NCI-H1694 (cell line): ENCODE data around the gene OXCT1.
"Not testable (repeated sequence)": the region's sequence is repeated elsewhere in the genome, so short reads cannot be mapped to it uniquely, and the experiment has no call there.

Experiments
- DNase-seq: peaks from one replicate; lab custom pipeline; 2025; lab: John Stamatoyannopoulos, UW

OXCT1 gene

DNA sequence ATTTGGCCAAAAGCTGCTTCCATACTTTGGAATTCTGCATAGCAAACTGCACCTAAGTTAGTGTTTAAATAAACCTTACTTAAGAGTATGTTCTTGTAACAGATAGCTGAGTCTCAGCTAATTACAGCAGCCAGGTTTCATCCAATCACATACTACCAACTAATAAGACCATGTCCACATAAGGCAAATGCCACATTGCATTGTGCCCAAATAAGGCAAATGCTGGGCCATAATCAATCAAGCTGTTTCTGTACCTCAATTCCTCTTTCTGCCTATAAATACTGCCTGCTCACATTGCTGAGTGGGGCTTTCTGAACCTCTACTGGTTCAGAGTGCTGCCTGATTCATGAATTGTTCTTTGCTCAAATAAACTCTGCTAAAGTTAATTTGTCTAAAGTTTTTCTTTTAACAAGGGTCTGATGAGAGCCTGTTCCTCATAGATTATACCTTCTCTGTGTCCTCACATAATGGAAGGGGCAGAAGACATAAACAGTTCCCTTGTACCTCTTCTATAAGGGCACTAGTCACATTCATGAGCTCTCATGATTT is 4.4 kb upstream of the OXCT1 start:
- no peak for DNase-seq

- DNase-seq: no peak
These were observed 1.6 kb upstream of the OXCT1 start for GRCh38 chr5:41871852-41872251.

DNA sequence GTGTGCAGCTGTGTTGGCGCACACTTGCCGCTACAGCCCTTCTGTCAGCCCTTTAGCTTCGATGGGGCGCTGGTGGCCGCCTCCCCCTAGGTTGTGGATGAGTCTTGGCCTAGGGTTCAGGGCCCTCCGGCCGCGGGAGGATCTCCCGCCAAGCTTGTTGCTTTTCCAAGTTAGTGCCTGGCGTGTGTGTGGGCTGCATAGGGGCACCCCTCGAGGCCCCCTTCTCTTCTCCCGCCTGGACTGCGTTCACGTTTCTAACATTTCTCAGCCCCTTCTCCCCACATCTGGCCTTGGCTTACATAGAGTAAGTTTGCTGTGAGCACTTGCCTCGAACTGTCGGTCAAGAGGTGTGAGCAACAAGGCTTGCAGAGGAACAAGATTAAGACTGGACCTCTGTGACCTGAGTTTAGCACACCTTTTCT is 413 bp upstream of the OXCT1 start:
- DNase-seq: no peak

GRCh38 chr5:41869151-41869723 is 988 bp downstream of the OXCT1 start:
- DNase-seq: no peak

- no peak for DNase-seq
These were observed 6.2 kb downstream of the OXCT1 start for GRCh38 chr5:41863871-41864486.

GRCh38 chr5:41858890-41859289 is 11.3 kb downstream of the OXCT1 start:
- no peak for DNase-seq

DNA sequence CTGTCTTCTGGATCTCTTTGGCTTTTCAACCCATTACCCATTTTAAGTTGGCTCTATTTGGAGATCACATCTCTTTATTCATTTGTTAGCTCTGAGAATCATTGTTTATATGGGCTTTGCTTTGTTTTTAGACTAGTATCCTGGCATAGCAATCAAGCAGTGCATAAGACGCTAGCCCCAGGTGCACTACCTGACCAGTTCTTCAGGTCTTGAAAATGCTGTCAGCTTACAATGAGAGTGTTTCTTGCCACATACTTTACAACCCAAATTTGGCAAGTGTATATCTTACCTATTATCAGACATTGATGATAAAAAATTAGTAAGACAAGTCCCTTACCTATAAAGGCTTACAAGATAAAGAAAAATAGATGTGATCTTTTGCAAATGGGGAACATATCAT is 12.2 kb downstream of the OXCT1 start:
- DNase-seq: no peak

DNA sequence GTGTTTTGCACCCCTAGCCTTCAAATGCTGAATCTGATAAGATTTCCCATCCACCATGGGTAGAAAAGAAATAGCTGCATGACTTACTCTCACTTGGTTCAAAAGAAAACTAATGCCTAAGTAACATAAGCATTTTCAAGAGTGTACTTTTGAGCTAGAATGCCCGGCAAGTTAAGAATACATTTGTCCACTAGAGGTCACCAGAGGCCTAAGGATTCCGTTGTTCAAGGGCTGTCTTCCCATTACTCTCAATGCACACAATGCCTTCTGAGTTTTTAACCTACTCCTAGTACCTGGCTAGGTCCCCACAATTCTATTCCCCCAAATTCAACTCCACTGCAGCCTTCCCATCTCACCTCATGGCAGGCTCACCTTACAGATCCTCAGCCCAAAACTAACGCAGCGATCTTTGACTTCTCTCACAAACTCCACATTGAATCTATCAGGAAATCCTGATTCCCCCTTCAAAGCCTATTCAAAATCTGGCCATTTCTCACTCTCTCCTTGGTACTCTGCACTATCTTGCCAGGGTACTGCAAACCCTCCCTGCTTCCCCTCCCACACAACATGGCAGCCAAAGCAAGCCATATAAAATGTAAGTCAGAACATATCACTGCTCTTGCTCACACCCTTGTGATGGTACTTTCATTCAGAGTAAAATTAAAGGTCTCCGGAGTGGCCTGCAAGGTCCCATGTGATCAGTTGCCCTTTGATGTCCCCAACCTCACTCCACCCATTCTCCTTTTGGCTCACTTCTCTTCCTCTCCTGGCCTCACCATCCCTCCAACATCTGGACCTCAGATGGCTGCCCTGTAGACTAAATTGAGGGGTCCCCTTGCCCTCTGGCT is 13.4 kb downstream of the OXCT1 start:
- DNase-seq: peak; percentile 79

- DNase-seq: no peak
These were observed 17.9 kb downstream of the OXCT1 start for GRCh38 chr5:41852293-41852692.

- no peak for DNase-seq
These were observed 19.1 kb downstream of the OXCT1 start for GRCh38 chr5:41851116-41851515.

GRCh38 chr5:41848983-41849382 is 21.2 kb downstream of the OXCT1 start:
- no peak for DNase-seq

DNA sequence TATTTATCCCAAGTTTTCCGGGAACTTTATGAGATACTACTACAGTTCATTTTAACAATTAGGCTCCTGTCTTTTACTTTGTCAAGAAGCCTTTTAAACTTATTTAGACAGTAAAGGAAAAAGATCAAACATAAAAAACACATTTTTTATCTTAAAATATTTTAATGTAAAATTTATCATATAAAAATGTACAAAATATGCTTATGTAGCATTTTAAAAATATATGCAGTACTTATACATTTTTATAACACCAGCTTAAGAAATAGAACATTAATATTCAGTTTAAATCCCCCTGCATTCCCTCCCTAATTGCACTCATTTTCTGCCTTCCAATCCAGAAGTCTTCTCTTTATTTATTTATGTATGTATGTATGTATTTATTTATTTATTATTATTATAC is 24.5 kb downstream of the OXCT1 start:
- DNase-seq: not testable (repeated sequence)

- no peak for DNase-seq
These were observed 25.7 kb downstream of the OXCT1 start for GRCh38 chr5:41844502-41844901.

DNA sequence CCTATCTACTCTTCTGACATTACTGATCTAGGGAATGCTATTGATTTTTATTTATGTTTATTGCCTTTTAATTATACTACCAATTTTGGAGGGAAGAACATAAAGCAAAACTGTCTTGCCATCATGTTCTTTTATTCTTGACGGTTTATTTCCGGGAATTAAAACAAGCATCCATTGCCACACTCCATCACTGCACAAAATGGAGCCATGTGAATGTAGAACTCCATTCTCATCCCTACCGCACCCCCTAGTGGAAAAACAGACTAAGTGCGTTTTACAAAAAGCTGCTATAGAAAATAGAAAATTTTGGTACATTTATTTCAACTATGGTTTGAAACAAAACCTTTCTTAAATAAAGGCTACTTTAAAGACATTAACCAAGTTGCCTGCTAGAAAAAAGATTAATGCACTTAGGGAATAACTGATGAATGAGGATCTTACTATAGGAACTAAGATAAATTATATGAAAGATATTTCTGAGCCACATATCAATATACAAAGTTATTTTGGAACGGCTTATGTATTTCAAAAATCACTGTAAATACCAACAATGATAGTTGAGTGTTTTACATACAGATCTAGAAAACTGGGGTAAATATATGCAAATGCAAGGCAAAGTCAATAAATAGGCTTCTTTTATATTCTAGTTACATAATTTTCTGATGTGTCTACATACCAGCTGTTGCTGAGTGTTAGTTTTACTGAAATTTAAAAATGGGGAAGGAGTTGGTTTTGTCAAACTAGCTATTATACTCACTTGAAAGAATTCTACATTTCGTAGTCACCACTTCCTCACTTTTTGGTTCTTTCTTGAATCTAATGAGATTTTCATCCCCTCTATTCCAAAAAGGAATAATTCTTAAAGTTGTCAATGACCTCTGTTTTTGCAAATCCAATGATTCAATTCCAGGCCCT is 26.5 kb downstream of the OXCT1 start:
- peak; percentile 67 for DNase-seq

DNA sequence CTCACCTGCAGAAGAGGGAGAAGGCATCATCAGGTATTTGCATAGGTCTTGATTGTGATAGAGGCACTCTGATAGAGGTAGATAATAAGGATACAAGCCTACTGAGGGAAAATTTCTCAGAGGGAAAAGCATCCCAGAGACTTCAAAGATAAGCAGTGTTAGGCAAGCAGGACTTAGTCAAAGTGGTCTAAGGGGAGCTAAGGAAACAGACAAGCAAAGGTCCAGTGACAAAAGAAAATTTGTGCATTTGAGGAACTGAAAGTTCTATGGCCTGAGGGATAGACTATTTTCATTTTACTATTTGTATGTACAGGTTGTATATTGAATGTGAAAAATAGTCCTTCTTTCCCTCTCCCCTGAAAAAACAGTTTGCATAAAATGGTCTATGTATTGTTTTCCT is 27.4 kb downstream of the OXCT1 start:
- DNase-seq: no peak

- DNase-seq: no peak
These were observed 28.9 kb downstream of the OXCT1 start for GRCh38 chr5:41841325-41841724.

DNA sequence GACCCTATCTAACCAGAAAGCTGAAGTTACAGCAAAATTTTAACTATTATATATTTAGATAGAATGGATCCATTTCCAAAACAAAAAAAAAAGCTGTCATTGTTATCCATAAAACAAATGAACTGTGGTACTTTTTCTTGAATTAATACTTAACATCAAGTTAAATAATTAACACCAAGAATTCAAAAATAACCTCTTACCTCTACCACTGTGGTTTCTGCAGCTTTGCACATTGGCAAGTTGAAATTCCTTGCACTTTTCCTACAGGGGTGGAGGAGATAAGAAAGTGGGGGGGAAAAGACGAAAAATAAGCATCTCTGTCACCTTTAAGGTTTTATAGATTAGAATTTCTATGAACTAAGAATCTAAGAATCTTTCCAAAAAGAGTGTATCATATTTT is 30.0 kb downstream of the OXCT1 start:
- DNase-seq: no peak

- DNase-seq: no peak
These were observed 32.4 kb downstream of the OXCT1 start for GRCh38 chr5:41837793-41838192.

DNA sequence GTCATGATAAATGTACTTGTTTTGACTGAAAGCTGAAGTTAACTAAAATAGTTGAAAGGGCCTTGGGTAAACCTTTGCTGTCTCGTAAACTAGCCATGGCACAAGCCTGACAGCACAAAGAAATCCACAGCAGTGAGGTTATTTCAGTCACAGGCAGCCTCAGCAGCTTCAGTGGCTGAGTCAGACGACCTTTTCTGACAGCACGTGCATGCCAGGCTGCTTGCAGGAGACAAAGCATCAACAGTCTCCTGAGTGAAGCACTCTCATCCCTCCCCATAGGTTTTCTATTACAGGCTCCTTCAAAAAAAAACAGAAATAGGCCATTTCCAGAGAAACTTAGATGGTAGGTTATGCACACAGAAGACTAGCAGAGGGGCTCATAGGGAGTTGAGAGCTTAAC is 34.6 kb downstream of the OXCT1 start:
- no peak for DNase-seq

GRCh38 chr5:41834506-41834905 is 35.7 kb downstream of the OXCT1 start:
- DNase-seq: no peak

GRCh38 chr5:41832430-41832829 is 37.8 kb downstream of the OXCT1 start:
- DNase-seq: no peak

GRCh38 chr5:41831155-41831554 is 39.1 kb downstream of the OXCT1 start:
- DNase-seq: no peak
